Astrocyte of the cerebellum (primary cell): ENCODE data around the gene LUC7L3.
"Not testable (repeated sequence)": the region's sequence is repeated elsewhere in the genome, so short reads cannot be mapped to it uniquely, and the experiment has no call there.

Source experiments
- DNase-seq: peaks from one replicate; pipeline ENCODE4 v3.0.0-alpha.2; 2011; ENCODE audit warnings: low read depth
- H3K4me3 ChIP-seq: 2 replicates; pipeline ENCODE4 v1.5.1; 2011; ENCODE audit warnings: mild to moderate bottlenecking, low read depth, low read length, moderate library complexity
- in situ Hi-C: cut with HindIII; loops from 2 replicates; pipeline ENCODE4 v1.10.0; 2017; ENCODE audit warnings: low sequenced_read_pairs
- TF ChIP-seq, protein P1 (sequence below): IDR thresholded peaks from 2 replicates; pipeline ENCODE4 v1.5.1; 2012; ENCODE audit warnings: low read length, low read depth, moderate library complexity, mild to moderate bottlenecking; ENCODE audit errors: missing control alignments

LUC7L3 gene

DNA sequence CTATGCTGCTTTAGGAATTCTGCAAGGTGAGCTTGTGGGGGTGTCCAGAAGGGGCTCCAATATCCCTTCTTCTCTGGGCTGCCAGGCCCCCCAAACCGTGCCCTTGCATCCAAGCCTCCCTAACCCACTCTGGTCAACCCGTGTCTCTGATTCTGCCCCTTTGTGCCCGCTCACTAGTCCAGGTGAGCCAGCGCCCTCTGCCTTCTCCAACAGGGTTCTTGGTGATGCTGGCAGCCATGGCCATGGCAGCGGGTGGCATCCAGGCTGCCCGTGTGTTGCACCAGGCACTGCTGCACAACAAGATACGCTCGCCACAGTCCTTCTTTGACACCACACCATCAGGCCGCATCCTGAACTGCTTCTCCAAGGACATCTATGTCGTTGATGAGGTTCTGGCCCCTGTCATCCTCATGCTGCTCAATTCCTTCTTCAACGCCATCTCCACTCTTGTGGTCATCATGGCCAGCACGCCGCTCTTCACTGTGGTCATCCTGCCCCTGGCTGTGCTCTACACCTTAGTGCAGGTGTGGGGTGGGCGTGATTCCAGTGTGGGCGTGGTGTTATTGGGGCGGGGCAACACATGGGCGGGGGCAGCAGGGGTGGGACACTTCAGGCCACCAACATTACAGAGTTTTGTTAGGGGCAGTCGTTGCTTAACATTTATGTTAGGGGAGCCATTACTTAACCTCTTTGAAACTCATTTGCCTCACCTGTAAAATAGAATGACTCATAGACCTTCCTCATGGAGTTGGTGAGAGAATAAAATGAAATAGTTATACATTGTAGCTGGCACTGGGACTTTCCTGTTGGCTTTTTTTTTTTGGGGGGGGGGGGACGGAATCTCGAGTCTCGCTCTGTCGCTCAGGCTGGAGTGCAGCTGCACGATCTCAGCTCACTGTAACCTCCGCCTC, 43.1 kb upstream of the LUC7L3 start:
- no peak overlapping the region for H3K4me3 ChIP-seq
- no peak for DNase-seq
- in situ Hi-C loops, result no loop called here
- TF ChIP-seq, protein P1, sequence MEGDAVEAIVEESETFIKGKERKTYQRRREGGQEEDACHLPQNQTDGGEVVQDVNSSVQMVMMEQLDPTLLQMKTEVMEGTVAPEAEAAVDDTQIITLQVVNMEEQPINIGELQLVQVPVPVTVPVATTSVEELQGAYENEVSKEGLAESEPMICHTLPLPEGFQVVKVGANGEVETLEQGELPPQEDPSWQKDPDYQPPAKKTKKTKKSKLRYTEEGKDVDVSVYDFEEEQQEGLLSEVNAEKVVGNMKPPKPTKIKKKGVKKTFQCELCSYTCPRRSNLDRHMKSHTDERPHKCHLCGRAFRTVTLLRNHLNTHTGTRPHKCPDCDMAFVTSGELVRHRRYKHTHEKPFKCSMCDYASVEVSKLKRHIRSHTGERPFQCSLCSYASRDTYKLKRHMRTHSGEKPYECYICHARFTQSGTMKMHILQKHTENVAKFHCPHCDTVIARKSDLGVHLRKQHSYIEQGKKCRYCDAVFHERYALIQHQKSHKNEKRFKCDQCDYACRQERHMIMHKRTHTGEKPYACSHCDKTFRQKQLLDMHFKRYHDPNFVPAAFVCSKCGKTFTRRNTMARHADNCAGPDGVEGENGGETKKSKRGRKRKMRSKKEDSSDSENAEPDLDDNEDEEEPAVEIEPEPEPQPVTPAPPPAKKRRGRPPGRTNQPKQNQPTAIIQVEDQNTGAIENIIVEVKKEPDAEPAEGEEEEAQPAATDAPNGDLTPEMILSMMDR, result no peak

DNA sequence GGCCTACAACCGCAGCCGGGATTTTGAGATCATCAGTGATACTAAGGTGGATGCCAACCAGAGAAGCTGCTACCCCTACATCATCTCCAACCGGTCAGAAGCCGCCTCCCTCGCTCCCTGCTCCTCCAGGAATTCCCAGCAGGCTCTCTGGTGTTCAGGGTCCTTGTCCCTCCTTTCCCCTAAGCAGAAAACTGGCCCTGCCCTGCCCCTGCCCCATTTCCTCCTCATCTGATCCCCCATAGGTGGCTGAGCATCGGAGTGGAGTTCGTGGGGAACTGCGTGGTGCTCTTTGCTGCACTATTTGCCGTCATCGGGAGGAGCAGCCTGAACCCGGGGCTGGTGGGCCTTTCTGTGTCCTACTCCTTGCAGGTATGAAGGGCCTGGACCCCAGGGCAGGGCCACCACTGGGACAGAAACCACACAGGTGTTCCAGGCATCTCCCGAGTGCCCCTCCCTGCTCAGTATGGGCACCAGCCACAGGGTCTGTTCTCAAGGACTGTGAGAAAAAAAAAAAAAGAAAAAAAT, 41.5 kb upstream of the LUC7L3 start:
- TF ChIP-seq, protein P1, result no peak
- in situ Hi-C loops, result no loop called here
- no peak overlapping the region for H3K4me3 ChIP-seq
- no peak for DNase-seq

GRCh38 chr17:50679008-50679544, 40.3 kb upstream of the LUC7L3 start:
- no peak overlapping the region for H3K4me3 ChIP-seq
- TF ChIP-seq, protein P1, result no peak
- no peak for DNase-seq
- in situ Hi-C loops, result no loop called here

DNA sequence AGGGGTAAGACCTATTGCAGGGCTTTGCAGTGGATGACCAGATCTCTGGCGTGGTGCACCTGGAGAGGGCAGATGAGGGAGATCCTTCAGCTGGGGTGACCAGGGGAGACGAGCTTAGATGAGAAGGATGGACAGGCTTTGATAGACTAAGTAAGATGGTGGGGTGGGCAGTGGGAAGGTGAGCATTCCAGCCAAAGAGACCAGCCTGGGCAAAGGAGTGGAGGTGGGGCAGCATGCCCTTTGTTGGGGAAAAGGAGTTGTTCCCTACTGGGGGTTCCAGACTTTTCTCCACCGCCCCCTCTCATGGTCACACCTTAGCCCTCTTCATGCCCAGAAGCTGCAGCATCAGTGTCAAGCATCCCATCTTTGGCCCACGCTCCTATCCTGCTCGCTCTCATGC, 39.3 kb upstream of the LUC7L3 start:
- DNase-seq, result no peak
- TF ChIP-seq, protein P1, result no peak
- H3K4me3 ChIP-seq, result no peak overlapping the region
- in situ Hi-C loops, result no loop called here

DNA sequence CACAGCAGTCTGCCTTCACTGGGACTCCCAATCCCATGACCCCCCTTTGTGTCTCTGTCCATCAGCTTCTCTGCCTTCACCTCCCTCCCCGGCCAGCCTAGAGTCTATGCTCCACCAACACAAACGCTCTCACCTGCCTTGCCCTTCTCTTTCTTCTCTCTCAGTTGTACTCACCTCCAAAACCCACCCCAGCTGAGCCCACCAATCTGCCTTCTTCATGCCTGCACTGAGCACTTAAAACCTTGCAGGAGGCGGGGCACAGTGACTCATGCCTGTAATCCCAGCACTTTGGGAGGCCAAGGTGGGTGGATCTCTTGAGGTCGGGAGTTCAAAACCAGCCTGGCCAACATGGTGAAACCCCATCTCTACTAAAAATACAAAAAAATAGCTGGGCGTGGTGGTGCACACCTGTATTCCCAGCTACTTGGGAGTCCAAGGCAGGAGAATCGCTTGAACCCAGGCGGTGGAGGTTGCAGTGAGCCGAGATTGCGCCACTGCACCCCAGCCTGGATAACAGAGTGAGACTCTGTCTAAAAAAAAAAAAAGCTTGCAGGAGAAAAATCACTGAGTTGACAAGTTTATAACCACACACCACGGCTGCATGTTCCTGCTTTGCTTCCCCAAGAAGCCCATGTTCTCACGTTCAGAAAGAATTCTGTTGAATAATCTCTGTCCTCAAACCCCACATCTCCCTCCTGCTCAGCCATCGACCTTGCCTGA, 38.7 kb upstream of the LUC7L3 start:
- H3K4me3 ChIP-seq, in situ Hi-C loops: not testable (repeated sequence)

DNA sequence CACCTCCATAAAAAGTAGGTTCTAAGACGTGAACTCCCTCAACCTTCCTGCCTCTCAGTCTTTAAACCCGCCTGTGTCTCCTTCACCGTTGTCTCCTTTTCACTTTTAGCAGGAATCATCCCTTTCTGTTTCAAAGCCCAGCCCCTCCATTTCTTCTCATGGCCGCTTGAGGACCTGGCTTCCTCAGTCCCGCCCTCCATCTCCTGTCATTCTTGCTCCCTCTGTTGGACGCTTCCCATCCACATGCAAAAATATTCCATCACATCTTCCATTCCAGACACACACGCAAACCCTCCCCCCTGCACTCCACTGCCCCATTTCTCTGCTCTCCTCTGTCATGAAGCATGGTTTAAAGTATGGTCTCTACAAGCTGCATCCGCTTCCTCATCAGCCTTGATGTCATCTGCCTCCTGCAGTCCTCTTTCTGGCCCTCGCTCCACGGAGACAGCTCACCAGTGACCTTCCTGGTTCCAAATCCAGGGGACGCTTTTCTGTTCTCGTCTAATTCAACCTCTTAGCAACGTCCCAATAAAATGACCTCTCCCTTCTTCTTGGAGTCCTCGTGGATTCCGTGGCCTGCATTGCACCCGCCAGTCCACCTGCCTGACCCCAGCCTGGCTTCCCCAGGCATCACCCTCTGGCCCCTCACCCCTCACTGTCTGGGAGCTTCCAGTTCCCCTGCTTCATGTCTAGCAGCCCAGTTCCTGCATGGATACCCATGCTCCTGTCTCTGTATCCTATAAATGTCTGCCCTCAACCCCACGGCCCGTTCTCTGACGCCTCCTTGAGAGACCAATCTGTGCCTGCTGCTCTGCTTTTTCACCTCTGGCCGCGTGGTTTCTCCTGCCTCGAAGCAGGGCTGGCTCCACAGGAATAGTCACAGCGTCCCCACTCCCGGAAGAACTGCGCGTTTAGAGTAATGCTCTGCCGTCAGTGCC, 37.9 kb upstream of the LUC7L3 start:
- in situ Hi-C loops, result no loop called here
- H3K4me3 ChIP-seq, result no peak overlapping the region
- DNase-seq, result peak; percentile 59
- TF ChIP-seq, protein P1, result peak; percentile 70

More for the DNA sequence above, 38.7 kb upstream of the LUC7L3 start:
- DNase-seq, result not testable (repeated sequence)
